Stimulated activated CD8-positive, alpha-beta memory T cell treated with anti-CD3 and anti-CD28 coated beads, Interleukin-12 subunit alpha, Interleukin-12 subunit beta, amount 100 ng/mL, for 4 hours (primary cell): Measurements from ENCODE around the gene PALLD.

Source experiments
- DNase-seq: peaks from one replicate; pipeline ENCODE4 v3.0.0-alpha.2; 2020; ENCODE audit warnings: low read depth

PALLD gene

DNA sequence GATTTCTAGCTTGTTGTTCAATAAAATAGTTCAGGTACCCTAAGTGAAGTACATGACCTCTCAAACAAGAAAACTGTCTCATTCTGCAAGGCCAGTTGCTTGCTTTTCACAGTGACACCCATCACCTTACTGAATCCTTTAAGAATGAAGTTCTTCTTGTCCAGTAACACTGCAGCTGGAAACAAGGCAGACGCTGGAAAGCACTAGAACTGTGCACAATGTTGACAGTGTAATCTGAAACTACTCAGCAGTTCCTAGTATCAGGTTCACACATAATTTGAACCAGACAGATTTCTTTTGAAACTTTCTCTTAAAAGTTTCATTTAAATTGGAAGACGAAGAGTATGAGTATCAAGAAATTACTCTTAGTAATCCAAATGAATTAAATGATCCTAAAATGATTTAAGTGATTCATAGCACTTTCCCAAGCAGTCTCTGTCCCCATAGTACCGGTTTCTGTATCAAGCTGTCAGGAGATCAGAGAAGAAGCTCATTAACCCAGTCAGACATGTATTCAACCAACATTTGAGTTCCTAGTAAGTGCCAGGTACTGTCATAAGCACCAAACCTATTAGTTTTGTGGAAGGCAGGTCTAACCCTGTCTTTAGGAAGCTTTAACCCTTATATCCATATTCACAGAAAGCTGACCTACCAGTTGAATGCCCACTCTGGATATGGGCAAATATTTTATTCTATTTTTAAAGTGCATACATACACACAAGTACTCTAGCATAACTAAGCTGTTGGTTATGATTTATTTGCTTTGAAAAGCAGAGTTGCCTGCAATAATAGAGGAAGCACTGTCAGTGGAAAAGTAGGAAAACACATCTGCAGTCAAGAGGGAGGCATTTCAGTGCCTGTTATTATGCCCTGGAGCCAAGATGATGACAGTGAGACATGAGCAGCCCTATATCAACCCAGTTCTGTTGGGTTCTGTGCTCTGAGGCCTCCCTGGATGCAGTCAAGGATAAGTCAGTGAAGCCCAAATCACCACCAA, 63.6 kb downstream of the PALLD start:
- DNase-seq, result no peak

- no peak for DNase-seq
Observed at GRCh38 chr4:168562041-168562571, 65.3 kb downstream of the PALLD start.

DNA sequence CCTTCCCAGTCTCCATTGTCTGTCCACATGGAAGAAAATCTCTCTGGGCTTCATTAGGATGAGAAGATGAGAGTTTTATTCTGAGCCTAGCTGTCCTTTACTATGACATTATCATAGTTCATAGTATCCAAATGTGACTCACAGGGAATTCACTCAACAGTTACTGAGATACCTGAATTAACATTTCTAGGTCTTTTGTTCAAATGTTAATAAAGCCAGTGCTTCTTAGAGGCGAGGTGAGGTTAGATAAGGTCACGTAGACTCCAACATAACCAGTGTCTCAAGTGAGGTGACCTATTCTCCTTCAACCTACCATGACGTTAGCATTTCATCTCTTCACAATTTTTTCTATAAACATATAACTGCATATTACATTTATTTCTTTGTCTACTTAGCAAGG, 67.2 kb downstream of the PALLD start:
- DNase-seq, result no peak

GRCh38 chr4:168565130-168565529, 68.3 kb downstream of the PALLD start:
- DNase-seq, result no peak

DNA sequence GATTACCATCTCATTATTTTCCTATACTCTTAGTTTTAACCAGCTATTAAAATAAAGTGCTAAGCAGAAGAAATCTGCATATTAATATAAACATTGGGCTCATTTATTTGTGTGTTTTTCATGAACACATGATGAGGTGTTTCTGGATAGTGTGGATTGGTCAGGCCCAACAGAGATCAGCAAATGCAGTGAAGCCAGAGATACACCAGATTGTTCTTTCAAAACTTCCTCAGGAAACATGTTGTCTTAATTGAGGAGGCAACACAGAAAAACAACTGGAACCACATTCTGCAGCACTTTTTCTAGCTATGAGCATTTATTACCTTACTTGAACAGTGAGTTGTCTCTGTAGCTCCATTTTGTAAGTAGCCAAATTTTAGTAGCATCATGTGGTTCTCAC, 69.9 kb downstream of the PALLD start:
- no peak for DNase-seq

DNA sequence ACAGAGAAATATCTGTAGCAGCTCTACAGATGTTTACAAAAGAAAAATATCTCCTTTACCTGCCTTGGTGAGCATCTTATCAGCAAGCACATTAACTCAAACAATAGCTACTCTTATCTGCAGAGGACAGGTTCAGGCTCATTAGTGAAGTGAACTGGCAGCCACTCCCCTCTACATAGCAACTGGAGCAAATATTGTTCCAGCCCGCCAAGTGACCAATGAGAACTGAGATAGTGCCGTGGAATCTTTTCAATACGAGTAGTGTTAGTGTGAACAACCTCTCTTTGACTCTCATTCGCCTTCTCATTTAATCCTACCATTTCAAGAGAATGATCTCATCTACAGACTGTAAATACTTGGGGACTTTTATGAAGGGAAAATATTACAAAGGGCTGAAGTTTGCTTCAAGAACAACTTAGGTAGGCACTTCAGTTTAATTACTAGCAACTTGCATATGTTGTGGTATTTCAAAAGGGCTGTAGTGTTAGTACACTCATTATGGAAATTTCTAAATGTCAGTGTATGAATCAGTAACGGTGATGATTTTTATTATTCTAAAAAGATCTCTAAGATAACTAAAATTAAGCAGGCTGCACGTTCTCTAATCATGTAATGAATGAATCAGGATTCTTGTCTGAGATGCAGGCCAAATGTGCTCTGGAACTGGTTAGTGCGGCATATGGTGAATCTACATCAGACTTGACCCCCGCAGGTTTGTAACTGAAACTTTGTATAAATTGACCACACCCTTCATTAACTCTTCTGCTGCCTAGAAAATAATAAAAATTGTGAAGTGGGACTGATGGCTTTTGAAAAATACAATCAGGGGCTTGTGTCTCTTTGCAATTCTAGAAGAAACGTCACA, 72.4 kb downstream of the PALLD start:
- no peak for DNase-seq

- DNase-seq, result no peak
Observed at GRCh38 chr4:168569931-168570276, 73.1 kb downstream of the PALLD start.

DNA sequence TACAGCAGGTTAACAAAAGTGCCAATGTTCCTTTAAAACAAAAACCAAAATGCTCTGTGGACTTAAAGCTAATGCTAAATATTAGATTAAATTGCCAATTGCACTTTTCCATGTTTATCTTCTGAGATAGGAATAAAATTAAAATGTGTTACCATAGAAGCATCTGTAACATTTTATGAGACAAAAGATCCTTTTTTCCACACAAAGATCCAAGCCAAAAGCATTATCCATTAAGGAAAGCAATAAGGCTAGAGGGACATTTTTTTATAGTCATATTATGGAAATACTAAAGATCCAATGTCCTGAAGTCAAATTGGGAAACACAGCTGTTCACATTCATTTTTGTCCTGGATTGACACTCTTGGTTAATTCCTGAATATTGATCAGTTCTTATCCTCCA, 73.6 kb downstream of the PALLD start:
- DNase-seq, result no peak

DNA sequence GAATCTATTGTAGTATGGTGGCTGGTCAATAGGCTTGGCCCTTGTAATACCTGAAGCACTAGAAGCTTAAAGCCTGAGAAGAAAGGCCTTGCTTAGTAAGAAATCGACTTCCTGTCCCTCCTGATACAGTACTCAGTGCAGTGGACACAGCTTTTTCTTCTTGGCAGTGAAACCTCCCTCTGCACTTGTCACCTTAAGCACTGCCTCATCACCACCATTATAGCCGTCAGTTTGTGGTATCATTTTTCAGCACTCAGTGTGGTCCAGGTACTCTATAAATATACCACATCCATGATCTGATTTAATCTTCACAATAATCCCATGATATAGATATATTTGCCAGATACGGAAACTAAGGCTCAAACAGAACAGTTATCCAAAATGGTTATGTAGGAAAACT, 75.2 kb downstream of the PALLD start:
- DNase-seq, result no peak

DNA sequence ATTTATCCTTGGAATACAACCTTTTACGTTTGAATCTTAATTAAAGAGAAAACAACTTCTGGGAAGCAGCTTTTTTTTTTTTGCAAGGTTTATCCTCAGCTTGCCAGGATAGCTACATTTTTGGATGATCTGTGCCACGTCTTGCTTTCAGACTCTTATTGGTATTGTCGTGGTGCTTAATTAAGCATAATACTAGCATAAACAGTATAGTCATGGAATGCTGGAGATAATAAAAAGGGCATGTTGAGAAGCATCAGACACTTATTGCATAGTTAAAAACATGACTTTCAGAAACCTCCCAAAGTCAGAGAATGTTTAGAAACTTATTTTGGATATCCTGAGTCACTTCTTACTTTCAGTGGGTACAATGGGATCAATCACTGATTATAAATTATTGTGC, 77.0 kb downstream of the PALLD start:
- no peak for DNase-seq

- no peak for DNase-seq
Observed at GRCh38 chr4:168574581-168575295, 77.9 kb downstream of the PALLD start.

- no peak for DNase-seq
Observed at GRCh38 chr4:168575473-168575872, 78.6 kb downstream of the PALLD start.

- no peak for DNase-seq
Observed at GRCh38 chr4:168577624-168578023, 80.8 kb downstream of the PALLD start.

- DNase-seq, result no peak
Observed at GRCh38 chr4:168580228-168580627, 83.4 kb downstream of the PALLD start.

- DNase-seq, result no peak
Observed at GRCh38 chr4:168584321-168584771, 87.5 kb downstream of the PALLD start.

DNA sequence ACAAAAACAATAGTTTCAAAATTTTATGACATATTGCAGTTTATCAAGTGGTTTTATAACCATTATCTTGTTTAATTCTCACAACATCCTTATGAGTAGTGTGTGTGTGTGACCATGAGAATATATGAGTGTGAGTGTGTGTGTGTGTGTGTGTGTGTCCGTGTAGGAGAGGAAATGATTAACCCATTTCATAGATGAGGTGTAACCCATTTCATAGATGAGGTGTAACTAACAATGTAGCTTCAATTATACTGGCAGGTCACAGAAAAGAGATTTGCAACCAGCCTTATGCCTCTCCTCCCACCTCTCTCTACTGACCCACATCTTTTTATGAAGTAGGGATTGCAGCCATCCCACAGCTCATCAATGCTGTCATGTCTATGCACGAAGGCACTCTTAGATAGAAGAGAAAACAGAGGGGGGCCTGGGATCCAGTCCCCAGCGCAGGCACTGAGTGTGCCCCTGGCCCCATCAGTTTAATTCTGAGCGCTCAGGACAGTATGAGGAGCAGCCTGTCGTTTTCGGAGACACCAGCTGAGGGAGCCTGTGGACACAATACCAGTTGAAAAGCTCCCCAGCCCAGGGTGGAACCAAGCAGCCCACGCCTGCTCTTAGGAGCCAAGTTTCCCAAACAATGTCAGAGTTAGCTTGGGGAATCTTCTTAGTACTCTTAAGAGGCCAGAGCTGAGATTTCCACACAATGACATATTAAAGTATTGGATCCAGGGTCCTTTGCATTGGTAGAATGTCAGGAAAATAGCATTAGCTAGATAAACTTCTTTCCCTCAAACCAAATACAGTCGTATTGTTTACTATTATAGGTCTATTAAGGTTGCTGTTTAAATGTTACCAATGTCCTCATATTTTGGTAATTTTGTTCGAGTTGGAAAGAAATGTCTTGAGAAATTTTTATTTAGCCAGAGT, 88.6 kb downstream of the PALLD start:
- DNase-seq, result no peak

DNA sequence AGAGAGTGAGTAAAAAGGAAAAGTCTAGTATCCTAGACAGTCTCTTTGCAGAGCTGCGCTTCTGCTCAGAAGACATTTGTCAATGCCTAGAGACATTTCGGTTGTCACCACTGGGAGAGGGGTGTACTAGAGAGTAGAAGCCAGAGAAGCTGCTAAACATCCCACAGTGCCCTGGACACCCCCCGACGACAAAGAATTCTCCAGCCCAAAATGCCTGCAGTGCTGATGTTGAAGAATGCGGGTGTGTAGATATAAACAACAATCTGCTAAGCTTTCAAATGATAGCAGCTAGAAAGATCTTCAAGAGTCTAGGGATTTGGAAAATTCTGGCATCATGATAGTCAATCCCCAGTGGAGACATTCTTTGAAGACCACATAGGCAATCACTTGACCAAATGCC, 90.1 kb downstream of the PALLD start:
- DNase-seq, result no peak

DNA sequence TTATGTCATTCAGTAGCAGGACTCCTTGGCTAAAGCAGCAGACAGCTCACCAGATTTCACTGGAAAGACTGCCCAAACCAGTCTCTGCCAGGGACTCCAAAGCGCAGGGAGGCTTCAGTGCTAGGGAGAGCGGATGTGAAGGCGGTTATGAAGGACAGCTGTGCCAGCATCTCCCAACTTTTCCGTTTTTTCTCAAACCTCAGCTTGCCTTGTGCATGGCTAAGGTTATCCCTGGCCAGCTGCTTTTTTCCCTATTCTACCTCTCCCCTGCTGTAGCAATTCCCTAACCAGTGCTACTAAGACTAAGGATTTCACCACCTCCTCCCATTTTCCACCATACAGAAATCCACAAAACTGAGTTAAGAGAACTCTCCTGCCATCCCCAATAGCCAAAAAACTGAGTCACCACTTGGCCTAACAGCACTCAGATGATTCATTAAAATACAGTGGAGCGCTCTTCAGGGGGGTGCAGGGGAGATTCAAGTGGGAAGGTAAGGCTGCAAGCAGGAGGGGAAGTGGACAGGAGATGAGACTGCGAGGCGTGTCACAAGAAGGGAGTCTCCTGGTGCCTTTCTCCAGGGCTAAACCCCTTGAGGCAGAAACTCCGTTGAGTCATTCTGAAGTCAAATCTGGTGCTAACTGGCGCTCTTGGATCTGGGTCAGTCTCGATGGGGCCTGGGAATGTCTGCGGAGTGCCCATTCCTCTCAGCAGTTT, 90.7 kb downstream of the PALLD start:
- no peak for DNase-seq

GRCh38 chr4:168588916-168589531, 92.2 kb downstream of the PALLD start:
- no peak for DNase-seq

GRCh38 chr4:168592676-168593075, 95.8 kb downstream of the PALLD start:
- DNase-seq, result no peak
